GM12801 (cell line): ENCODE results near the gene FHIT.

Source experiments
- TF ChIP-seq, protein P1 (sequence below): IDR thresholded peaks from one replicate; pipeline ENCODE4 v1.5.1; 2011; ENCODE audit warnings: control low read depth; ENCODE audit not compliant: insufficient read length; ENCODE audit errors: extremely low read depth

Gene FHIT

GRCh38 chr3:61032991-61033390 is 218.3 kb downstream of the FHIT start:
- TF ChIP-seq, protein P1, sequence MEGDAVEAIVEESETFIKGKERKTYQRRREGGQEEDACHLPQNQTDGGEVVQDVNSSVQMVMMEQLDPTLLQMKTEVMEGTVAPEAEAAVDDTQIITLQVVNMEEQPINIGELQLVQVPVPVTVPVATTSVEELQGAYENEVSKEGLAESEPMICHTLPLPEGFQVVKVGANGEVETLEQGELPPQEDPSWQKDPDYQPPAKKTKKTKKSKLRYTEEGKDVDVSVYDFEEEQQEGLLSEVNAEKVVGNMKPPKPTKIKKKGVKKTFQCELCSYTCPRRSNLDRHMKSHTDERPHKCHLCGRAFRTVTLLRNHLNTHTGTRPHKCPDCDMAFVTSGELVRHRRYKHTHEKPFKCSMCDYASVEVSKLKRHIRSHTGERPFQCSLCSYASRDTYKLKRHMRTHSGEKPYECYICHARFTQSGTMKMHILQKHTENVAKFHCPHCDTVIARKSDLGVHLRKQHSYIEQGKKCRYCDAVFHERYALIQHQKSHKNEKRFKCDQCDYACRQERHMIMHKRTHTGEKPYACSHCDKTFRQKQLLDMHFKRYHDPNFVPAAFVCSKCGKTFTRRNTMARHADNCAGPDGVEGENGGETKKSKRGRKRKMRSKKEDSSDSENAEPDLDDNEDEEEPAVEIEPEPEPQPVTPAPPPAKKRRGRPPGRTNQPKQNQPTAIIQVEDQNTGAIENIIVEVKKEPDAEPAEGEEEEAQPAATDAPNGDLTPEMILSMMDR, result no peak

GRCh38 chr3:61031503-61031902 is 219.7 kb downstream of the FHIT start:
- TF ChIP-seq, protein P1, result no peak

GRCh38 chr3:61030469-61031035 is 220.7 kb downstream of the FHIT start:
- TF ChIP-seq, protein P1, result no peak

- TF ChIP-seq, protein P1, result no peak
These were observed 222.1 kb downstream of the FHIT start for GRCh38 chr3:61029194-61029593.

DNA sequence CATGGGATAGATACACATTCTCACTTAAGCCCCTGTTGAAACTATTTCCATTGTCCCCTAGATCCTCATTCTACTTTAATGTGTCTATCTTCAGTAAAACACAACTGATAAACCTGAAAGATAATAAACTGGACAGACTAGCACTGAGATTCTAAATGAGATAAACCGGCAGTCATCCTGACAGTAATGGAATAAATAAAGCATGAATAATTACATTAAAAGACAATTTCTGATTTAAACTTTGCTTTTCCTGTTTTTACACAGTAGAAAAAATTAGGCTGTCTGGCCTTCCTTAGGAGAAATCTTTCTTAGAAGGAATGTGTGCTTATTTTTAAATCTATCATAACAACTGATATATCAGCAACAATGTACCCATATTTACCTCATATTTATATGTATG is 232.4 kb downstream of the FHIT start:
- TF ChIP-seq, protein P1, result no peak

DNA sequence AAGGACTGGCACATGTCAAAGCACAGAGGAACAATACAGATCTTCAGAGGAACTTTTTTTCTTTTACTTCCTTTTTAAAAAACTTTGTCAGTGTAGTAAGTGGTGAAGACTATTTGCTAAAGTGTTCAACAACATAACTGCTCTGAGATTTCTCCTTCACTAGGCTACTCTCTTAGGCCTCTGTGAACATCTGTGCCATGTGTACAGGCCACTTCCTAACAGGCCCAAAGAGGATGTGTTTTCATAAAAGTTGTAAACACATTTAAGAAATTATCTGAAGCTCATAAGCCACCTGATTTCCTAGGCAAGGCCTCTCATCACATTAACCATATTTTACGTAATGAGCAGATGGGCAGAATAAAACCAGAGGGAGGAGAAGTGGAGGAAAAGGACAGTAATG is 235.4 kb downstream of the FHIT start:
- TF ChIP-seq, protein P1, result no peak

- TF ChIP-seq, protein P1, result no peak
These were observed 235.8 kb downstream of the FHIT start for GRCh38 chr3:61015408-61015807.
